HL-60 (cell line): ENCODE results near the gene SMARCA4.

Source experiments
- CTCF ChIP-seq: IDR thresholded peaks from one replicate; pipeline ENCODE4 v1.5.1; 2011; ENCODE audit warnings: low read length, control low read depth, inconsistent platforms; ENCODE audit not compliant: insufficient read depth
- GABPA ChIP-seq: IDR thresholded peaks from 2 replicates; pipeline ENCODE4 v1.6.1; 2012; ENCODE audit warnings: low read depth
- POLR2AphosphoS5 ChIP-seq: IDR thresholded peaks from 2 replicates; pipeline ENCODE4 v1.6.1; 2012; ENCODE audit warnings: low read depth
- REST ChIP-seq: IDR thresholded peaks from 2 replicates; pipeline ENCODE4 v1.6.1; 2012; ENCODE audit warnings: low read depth; ENCODE audit not compliant: insufficient replicate concordance
- SPI1 ChIP-seq: IDR thresholded peaks from 2 replicates; pipeline ENCODE4 v1.6.1; 2012; ENCODE audit warnings: low read depth, mild to moderate bottlenecking, borderline replicate concordance

GRCh38 chr19:11111771-11112144 is 150.9 kb downstream of the SMARCA4 start:
- TF ChIP-seq CTCF, result no peak
- TF ChIP-seq SPI1, result no peak
- no peak for TF ChIP-seq REST
- no peak for TF ChIP-seq POLR2AphosphoS5
- no peak for TF ChIP-seq GABPA
